ENCODE measurements around the gene FMOD. TPM values are rescaled to one million over a fixed set of nuclear protein-coding genes. Genes with fewer than 3 reads are reported as not detected.

The FMOD gene
- total RNA-seq, 1 donor from 2014 or later: 0.26 TPM

DNA sequence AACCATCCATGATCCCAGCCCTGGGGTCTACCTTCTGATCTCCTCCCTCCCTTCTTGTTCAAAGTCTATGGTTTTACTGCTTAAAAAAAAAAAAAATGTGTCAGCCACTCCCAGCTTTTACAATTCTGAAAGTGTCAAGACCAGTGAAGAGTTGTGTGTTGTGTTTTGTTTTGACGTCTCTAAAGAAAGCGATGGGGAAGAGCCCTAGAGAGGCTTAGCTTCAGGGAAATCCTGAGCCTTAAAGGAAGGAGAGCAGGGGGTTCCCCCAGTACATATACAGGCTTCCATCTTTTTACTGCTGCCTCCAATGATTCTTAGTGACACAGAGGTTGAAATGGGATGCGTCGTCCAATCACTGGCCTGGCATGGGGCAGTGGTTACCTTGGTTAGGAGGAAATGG is 13.9 kb upstream of the FMOD start:
- DNase-seq (ENCODE audit: low read depth) (no peak), FAIRE-seq (no peak)
- Histone ChIP-seq H3K27me3 (ENCODE audit: control insufficient read depth, insufficient read depth, low read length) (peaks cover 1% of the 10 kb centered on the region), H3K36me3 (ENCODE audit: control insufficient read depth, insufficient read depth, low read length) (no peaks in the 10 kb centered on the region), H3K4me3 (ENCODE audit: low read depth, low read length) (no peak overlapping the region)
- TF ChIP-seq CTCF (IDR thresholded peaks at IDR 0.05; ENCODE audit: insufficient read depth, low read length, severe bottlenecking): no peak

GRCh38 chr1:203364094-203364801 is 13.3 kb upstream of the FMOD start:
- no peak for TF ChIP-seq CTCF (IDR thresholded peaks at IDR 0.05; ENCODE audit: insufficient read depth, low read length, severe bottlenecking)
- H3K4me3 ChIP-seq (ENCODE audit: low read depth, low read length): no peak overlapping the region
- FAIRE-seq: no peak
- peaks cover 1% of the 10 kb centered on the region for H3K27me3 ChIP-seq (ENCODE audit: control insufficient read depth, insufficient read depth, low read length)
- DNase-seq (ENCODE audit: low read depth): no peak
- H3K36me3 ChIP-seq (ENCODE audit: control insufficient read depth, insufficient read depth, low read length): no peaks in the 10 kb centered on the region

DNA sequence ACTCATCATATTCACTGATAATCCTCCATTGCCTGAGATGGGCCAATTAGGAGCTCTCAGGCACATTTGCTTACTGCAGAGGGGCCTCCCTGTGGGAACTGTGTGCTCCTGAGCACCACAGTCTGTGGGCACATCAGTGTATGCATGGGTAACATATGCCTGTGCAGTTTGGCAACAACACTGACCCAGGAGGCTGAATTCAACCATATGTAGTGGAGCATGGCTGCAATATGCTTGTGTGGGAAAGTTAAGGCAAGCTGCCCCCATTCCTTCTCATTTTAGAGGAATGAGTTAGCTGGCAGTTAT is 11.8 kb upstream of the FMOD start:
- no peak for TF ChIP-seq CTCF (IDR thresholded peaks at IDR 0.05; ENCODE audit: insufficient read depth, low read length, severe bottlenecking)
- peaks cover 1% of the 10 kb centered on the region for H3K27me3 ChIP-seq (ENCODE audit: control insufficient read depth, insufficient read depth, low read length)
- FAIRE-seq: no peak
- no peaks in the 10 kb centered on the region for H3K36me3 ChIP-seq (ENCODE audit: control insufficient read depth, insufficient read depth, low read length)
- no peak overlapping the region for H3K4me3 ChIP-seq (ENCODE audit: low read depth, low read length)
- DNase-seq (ENCODE audit: low read depth): no peak

- no peak for FAIRE-seq
- no peak for TF ChIP-seq CTCF (IDR thresholded peaks at IDR 0.05; ENCODE audit: insufficient read depth, low read length, severe bottlenecking)
- Histone ChIP-seq H3K4me3 (ENCODE audit: low read depth, low read length) (no peak overlapping the region), H3K36me3 (ENCODE audit: control insufficient read depth, insufficient read depth, low read length) (no peaks in the 10 kb centered on the region), H3K27me3 (ENCODE audit: control insufficient read depth, insufficient read depth, low read length) (peaks cover 1% of the 10 kb centered on the region)
- peak; percentile 64 for DNase-seq (ENCODE audit: low read depth)
Observed at GRCh38 chr1:203361945-203362719, 11.2 kb upstream of the FMOD start.

DNA sequence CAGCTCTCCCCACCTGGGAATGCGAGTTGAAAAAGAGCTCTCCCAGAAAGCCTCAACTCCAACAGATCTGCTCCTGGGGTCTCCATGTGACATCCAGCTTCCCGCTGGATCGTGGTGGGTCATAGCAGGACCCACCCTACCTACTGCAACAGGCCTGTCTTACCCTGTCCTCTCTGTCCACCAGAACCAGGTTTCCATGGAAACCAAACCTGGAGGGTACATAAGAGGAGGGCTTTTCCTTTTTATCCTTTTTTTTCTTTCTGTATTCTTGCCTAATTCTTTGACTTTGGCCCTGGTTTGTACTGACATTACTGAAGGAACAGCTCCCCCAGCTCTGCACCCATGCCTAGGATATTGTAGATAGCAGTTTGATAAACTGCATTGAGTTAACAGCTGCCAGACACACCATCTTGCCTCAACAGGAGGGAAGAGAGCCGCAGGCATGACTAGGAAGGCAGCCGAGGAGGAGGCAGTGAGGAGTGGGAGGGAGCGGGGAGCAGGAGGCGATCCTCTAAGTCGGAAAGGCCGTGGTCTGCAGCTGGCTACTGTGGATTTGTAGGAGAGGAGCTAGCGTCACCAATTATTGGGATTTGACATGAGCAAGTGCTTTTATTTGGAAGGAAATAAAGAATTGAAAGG is 9.7 kb upstream of the FMOD start:
- no peak for DNase-seq (ENCODE audit: low read depth)
- TF ChIP-seq CTCF (IDR thresholded peaks at IDR 0.05; ENCODE audit: insufficient read depth, low read length, severe bottlenecking): no peak
- no peak for FAIRE-seq
- no peak overlapping the region for H3K4me3 ChIP-seq (ENCODE audit: low read depth, low read length)
- no peaks in the 10 kb centered on the region for H3K27me3 ChIP-seq (ENCODE audit: control insufficient read depth, insufficient read depth, low read length)
- no peaks in the 10 kb centered on the region for H3K36me3 ChIP-seq (ENCODE audit: control insufficient read depth, insufficient read depth, low read length)

All from bronchial epithelial cell (primary cell).